Measurements from ENCODE around the gene EIF2AK2. TPM values are rescaled to one million over a fixed set of nuclear protein-coding genes. Genes with fewer than 3 reads are reported as not detected.
"Not testable (repeated sequence)": the region's sequence is repeated elsewhere in the genome, so short reads cannot be mapped to it uniquely, and the experiment has no call there.

Gene EIF2AK2
- 10 to 100 TPM; 33.1 to 40.7 (median 38.5) TPM for polyA plus RNA-seq (ENCODE audit: insufficient read length in 4 of 4)

DNA sequence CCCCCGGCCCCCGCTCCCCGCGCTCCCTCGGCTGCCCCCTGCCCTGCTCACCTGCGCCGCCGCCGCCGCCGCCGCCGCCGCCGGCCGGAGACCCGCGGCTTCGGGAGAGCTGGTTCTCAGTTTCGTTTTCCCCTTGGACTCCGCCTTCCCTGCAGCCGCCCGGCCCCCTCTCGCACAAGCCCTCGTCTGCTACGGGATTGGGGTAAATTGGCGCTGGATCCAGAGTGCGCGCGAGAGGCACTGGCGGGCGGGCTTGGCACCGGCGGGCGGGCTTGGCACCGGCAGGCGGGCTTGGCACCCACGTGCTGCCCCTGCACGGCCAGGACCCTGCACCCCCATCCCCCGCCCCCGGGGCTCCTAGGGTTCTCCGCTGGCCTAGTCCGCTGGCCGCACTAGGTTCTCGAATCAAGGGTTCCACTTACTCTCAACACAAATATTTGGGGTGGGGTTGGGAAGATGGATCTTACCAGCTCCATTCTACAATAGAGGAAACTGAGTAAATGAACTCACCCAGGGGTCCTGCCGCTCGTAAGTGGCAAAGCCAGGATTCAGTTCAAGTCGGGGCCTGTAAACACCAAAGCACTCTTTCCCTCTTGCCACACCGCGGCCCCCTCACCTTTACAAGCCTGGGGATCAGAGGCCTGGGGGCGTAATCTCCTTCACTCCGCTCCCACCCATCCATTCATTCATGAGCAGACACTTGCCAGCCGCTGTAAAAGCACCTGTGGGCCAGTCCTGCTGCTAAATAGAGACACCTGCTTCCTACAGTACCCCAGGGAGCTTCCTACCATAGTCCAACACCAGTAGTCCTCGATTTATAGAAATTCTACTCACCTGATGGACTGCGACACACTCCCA lies at the start of gene EIF2AK2:
TSS of gene EIF2AK2 (minus strand) at position 124 of the 858 bp plus-strand sequence. CDS start 9,174 bp downstream, outside the sequence.
- DNase-seq (ENCODE audit: low read depth in 4 of 4, low spot score in 3 of 4) = peak; percentile 27 to 65 (median 55)

GRCh38 chr2:37205689-37206341 lies 49.0 kb upstream of the EIF2AK2 start:
- DNase-seq (ENCODE audit: low read depth in 4 of 4, low spot score in 3 of 4) = no peak

DNA sequence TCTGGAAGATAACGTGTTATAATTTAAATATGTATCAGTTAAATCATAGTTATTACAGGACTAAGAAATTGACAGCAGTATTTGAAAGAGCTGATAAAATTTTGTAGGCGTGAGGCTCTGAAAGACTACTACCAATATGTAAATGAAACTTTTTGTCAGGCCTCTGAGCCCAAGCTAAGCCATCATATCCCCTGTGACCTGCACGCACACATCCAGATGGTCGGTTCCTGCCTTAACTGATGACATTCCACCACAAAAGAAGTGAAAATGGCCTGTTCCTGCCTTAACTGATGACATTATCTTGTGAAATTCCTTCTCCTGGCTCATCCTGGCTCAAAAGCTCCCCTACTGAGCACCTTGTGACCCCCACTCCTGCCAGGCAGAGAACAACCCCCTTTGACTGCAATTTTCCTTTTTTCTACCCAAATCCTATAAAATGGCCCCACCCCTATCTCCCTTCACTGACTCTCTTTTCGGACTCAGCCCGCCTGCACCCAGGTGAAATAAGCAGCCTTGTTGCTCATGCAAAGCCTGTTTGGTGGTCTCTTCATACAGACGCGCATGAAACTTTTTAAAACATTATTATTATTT lies 48.4 kb upstream of the EIF2AK2 start:
- DNase-seq (ENCODE audit: low read depth in 4 of 4, low spot score in 3 of 4) = not testable (repeated sequence)

- no peak for DNase-seq (ENCODE audit: low read depth in 4 of 4, low spot score in 3 of 4)
Measured at GRCh38 chr2:37203708-37204107, 46.9 kb upstream of the EIF2AK2 start.

DNA sequence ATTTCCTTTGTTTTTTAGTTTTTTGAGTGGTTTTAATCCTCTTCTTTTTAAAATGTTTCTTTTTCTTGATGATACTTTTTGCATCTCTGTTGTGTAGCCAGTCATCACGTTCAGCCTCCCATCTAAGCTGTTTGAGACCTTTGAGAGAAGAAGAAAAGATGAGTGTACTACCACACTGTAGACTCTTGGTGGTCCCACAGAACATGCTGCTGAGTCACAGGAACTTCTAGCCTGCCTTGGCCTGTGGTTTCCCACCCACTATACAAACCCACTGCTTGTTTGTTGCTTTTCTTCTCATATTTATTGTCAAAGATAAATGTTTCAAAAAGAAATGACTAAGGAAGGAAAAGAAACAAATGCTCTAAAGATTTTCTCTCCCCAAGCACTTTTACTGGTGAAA lies 45.0 kb upstream of the EIF2AK2 start:
- DNase-seq (ENCODE audit: low read depth in 4 of 4, low spot score in 3 of 4) = no peak

GRCh38 chr2:37201208-37201607 lies 44.4 kb upstream of the EIF2AK2 start:
- no peak for DNase-seq (ENCODE audit: low read depth in 4 of 4, low spot score in 3 of 4)

DNA sequence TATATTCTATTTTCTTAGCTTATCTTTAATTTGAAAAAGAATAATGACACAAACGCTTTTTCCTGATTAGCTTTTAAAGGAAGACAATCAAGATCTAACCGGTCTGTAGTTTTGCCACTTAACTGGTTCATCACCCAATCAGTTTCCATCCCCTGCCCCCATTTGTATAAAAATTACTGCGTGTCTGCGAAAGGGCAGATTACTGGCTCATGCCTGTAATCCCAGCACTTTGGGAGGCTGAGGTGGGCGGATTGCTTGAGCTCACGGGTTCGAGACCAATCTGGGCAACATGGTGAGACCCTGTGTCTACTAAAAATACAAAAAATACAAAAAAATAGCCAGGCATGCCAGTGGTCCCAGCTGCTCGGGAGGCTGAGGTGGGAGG lies 41.9 kb upstream of the EIF2AK2 start:
- no peak for DNase-seq (ENCODE audit: low read depth in 4 of 4, low spot score in 3 of 4)

- DNase-seq (ENCODE audit: low read depth in 4 of 4, low spot score in 3 of 4) = peak; percentile 75 to 82 (median 78)
Measured at GRCh38 chr2:37196320-37197195, 39.8 kb upstream of the EIF2AK2 start, which contains the start of gene CEBPZOS. Gene CEBPZOS (plus strand): TSS chr2:37196496. CDS start chr2:37199705, 3,209 bp downstream.

GRCh38 chr2:37195862-37196319 lies 39.1 kb upstream of the EIF2AK2 start:
- DNase-seq (ENCODE audit: low read depth in 4 of 4, low spot score in 3 of 4) = not testable (repeated sequence)

DNA sequence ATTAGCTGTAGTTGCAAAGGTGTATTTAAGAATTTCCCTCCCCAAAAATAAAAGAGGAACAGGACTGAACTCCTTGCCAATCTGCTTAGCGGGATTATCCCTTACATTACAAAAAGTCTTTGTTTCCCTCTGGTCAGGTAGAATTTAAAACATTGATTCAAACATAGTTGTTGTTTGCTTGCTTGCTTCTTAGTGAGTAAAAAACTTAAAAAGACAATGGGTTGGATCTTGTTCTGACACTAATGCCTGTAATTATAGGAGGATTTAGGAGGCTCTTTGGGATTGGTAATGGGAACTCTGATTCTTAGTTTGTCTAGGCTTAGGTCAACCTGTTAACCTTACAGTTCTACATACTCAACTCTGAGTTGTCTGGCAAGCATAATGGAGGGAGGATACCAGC lies 35.8 kb upstream of the EIF2AK2 start:
- DNase-seq (ENCODE audit: low read depth in 4 of 4, low spot score in 3 of 4) = no peak

DNA sequence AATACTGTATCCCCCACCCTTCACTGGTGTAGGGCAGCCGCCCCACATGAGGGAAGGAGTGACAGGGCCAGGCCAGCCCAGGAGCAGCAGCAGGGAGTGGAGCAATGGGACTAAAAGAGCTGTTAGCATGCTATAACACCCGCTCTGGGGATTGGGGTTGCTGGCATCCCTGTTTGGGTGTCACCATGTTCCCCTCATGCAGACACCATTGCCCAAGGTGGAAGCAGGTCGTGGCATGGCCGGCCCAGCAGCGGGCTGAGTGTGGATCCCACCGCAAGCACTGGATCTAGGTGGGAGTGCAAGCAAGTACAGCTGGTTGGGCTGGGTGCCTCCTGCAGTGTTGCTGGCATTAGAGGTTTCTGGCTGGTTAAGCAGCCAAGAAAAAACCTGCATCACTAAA lies 35.0 kb upstream of the EIF2AK2 start:
- DNase-seq (ENCODE audit: low read depth in 4 of 4, low spot score in 3 of 4) = no peak

DNA sequence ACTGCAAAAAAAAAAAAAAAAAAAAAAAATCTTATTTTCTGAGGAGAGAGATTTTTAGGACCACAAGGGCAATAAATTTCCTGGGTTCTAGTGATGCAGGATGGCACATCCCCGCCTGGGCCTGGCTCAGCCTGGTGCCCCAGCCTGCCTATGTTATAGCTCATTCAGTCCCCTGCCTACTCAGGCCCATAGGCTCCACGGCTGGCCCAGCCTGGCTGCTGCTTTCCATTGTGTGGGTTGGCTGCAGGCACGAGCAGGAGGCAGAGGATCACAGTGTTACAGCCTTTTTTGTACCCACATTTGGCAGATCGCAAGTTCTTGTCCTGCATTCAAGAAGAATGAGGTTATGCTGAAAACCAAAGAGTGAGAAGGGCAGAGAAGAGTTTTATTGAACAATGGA lies 34.5 kb upstream of the EIF2AK2 start:
- DNase-seq (ENCODE audit: low read depth in 4 of 4, low spot score in 3 of 4) = no peak

DNA sequence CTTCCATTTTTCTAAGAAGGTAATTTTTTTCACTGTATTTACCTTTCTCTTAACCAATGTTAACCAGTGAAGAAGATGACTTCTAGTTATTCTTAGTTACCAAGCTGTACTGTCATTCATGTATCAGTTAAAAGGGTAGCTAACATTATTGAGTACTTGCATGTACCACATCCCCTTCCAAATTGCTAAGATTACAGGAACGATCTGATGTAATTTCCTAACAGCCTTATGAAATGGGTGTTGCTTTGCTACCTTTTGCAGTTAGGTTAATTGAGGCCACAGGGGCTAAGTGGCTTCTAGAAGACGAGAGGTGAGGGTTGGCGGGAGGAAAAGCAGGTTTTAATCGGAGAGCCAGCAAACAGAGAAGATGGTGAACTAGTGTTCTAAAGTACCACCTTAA lies 33.5 kb upstream of the EIF2AK2 start:
- DNase-seq (ENCODE audit: low read depth in 4 of 4, low spot score in 3 of 4) = no peak

DNA sequence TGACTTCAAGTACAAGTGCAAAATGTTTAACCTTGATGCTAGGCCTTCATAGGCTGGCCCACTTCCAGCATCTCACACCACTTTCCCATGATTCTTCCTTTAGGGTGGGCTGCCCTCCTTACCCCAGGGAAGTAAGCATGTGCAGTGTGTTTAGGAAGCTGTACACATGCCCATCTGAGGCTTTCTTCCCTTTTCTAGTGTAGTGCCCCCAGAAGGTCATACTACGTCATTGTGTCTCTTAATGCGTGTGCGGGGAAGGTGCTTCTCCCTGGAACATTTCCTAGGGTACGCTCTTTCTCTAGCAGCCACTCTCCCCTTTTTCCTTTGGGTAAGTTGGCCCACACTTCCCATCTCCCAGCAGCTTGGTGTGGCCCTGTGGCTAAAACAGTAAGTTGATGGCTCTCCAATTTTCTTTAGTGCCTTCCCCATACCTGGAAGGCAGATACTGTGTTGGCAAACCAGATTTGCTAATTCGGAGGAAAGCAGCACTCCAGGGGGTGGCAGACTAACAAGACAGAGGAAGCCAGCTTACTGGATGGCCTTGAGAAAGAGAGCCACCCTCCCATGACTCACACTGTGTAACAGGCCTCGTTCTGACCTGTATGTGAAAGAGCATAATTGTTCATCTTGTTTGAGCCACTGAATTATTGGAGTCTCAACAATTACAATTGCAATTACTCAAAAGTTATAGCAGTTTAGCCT lies 32.8 kb upstream of the EIF2AK2 start:
- DNase-seq (ENCODE audit: low read depth in 4 of 4, low spot score in 3 of 4) = no peak

- no peak for DNase-seq (ENCODE audit: low read depth in 4 of 4, low spot score in 3 of 4)
Measured at GRCh38 chr2:37188570-37188969, 31.8 kb upstream of the EIF2AK2 start, which contains the start of gene SULT6B1. Gene SULT6B1 (minus strand): TSS chr2:37188670. CDS start chr2:37188640, 30 bp downstream.

DNA sequence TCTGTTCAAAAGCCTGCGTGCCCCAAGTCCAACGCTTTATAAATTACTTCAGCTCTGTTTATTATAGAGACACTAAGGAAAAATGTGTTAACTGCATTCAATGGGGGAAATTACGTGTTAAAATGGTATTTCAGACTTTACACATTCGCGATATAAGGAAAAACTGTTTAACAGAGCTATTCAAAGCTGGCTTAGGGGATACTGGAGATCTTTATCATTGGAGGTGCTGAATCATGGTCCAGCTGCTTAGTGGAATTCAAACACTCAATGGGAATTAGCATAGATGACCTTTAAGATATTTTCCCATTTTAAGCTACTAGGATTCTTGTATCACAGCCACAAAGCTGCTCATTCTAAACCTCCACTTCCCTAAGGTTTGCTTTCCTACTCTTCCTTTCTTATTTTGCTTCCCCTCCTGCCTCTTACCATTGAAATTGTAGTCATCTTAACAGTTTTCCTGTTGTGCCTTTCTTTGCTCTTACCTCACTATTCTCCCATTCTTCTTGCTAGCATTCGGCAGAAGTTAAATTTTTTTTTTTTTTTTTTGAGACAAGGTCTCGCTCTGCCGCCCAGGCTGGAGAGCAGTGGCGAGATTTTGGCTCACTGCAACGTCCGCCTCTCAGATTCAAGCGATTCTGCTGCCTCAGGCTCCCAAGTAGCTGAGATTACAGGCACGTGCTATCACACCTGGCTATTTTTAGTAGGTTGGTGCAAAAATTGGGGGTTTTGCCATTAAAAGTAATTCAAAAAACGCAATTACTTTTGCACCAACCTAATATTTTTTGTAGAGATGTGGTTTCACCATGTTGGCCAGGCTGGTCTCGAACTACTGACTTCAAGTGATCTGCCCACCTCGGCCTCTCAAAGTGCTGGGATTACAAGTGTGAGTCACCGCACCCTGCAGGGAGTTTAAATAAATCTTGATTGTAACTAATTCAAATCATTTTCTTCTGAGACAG lies 25.2 kb upstream of the EIF2AK2 start:
- no peak for DNase-seq (ENCODE audit: low read depth in 4 of 4, low spot score in 3 of 4)

DNA sequence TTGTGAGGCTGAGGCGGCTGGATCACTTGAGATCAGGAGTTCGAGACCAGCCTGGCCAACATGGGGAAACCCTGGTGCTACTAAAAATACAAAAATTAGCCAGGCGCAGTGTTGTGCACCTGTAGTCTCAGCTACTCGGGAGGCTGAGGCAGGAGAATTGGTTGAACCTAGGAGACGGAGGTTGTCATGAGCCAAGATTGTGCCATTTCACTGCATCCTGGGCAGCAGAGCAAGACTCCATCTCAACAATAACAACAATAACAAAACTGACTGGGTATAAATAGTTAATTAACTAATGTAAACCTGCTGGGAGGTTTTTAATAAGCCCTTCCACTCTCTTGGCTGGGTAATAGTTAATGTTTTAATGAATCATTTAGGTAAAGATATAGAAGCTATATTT lies 23.9 kb upstream of the EIF2AK2 start:
- no peak for DNase-seq (ENCODE audit: low read depth in 4 of 4, low spot score in 3 of 4)

DNA sequence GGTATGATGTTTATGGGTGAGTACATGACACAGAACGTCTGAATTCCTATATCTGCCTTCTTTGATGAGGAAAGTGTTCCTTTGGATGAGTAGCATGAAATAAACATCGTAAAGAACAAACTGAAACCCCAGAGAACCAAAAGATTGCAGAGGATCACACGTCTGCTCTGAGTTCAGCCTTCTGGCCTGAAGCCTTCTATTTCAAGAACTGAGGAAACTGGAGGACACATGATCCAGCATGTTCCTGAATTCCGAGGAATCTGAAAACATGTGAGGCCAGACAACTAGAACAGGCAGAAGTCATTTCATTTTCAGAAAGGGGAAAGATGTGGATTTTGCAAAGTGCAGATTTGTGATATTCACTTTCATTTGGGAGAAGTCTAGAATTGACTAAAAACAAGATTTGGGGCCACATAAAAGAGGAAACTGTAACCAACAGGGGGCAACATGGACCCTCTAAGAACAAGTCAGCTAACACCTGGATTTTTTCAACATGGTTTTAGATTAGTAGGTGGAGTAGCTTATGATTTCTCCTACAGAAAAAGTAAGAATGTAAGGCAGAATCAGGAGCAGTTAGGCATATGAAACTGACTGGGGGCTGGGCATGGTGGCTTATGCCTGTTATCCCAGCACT lies 23.3 kb upstream of the EIF2AK2 start:
- DNase-seq (ENCODE audit: low read depth in 4 of 4, low spot score in 3 of 4) = no peak
